KMS-11 (cell line): ENCODE data around the gene PCGF6.

Experiments used
- H2AFZ ChIP-seq: fragments of 200-600 bp; sonication (generic); 2 replicates; pipeline ENCODE4 v1.6.1; 2016; ENCODE audit warnings: antibody characterized with exemption, mixed run types, low read depth
- H3K27ac ChIP-seq: fragments of 200-600 bp; sonication (generic); 2 replicates; pipeline ENCODE4 v1.6.1; 2016; ENCODE audit warnings: mild to moderate bottlenecking, mixed run types
- H3K27me3 ChIP-seq: fragments of 200-600 bp; sonication (generic); 2 replicates; pipeline ENCODE4 v1.6.1; 2017; ENCODE audit warnings: mild to moderate bottlenecking, low read depth, mixed run types, moderate library complexity; ENCODE audit not compliant: insufficient read depth
- H3K36me3 ChIP-seq: fragments of 200-600 bp; sonication (generic); 2 replicates; pipeline ENCODE4 v1.6.1; 2017; ENCODE audit warnings: mild to moderate bottlenecking, mixed run types; ENCODE audit not compliant: insufficient read depth
- H3K4me1 ChIP-seq: fragments of 200-600 bp; sonication (generic); 2 replicates; pipeline ENCODE4 v1.6.1; 2016; ENCODE audit warnings: mild to moderate bottlenecking, low read depth, mixed run types; ENCODE audit not compliant: poor library complexity, severe bottlenecking
- H3K4me2 ChIP-seq: fragments of 200-600 bp; sonication (generic); 2 replicates; pipeline ENCODE4 v1.7.0; 2016; ENCODE audit warnings: mild to moderate bottlenecking, mixed run types
- H3K4me3 ChIP-seq: fragments of 200-600 bp; sonication (generic); IDR thresholded peaks from 2 replicates; pipeline ENCODE4 v1.6.1; 2017; ENCODE audit warnings: low read depth, low read length, mixed read lengths; ENCODE audit not compliant: insufficient read depth
- H3K79me2 ChIP-seq: fragments of 200-600 bp; sonication (generic); 2 replicates; pipeline ENCODE4 v1.6.1; 2016; ENCODE audit warnings: low read depth, mixed run types; ENCODE audit not compliant: insufficient read depth
- H3K9ac ChIP-seq: fragments of 200-600 bp; sonication (generic); 2 replicates; pipeline ENCODE4 v1.6.1; 2016; ENCODE audit warnings: mild to moderate bottlenecking, mixed run types
- H4K20me1 ChIP-seq: fragments of 200-600 bp; sonication (generic); 2 replicates; pipeline ENCODE4 v1.6.1; 2016; ENCODE audit warnings: mild to moderate bottlenecking, mixed run types; ENCODE audit not compliant: insufficient read depth
- TF ChIP-seq, protein P1 (sequence below): fragments of 200-600 bp; sonication (generic); conservative IDR thresholded peaks from 2 replicates; pipeline ENCODE4 v1.6.1; 2017; ENCODE audit warnings: low read depth, mild to moderate bottlenecking, antibody characterized with exemption, low read length, moderate library complexity, mixed read lengths

The PCGF6 gene

DNA sequence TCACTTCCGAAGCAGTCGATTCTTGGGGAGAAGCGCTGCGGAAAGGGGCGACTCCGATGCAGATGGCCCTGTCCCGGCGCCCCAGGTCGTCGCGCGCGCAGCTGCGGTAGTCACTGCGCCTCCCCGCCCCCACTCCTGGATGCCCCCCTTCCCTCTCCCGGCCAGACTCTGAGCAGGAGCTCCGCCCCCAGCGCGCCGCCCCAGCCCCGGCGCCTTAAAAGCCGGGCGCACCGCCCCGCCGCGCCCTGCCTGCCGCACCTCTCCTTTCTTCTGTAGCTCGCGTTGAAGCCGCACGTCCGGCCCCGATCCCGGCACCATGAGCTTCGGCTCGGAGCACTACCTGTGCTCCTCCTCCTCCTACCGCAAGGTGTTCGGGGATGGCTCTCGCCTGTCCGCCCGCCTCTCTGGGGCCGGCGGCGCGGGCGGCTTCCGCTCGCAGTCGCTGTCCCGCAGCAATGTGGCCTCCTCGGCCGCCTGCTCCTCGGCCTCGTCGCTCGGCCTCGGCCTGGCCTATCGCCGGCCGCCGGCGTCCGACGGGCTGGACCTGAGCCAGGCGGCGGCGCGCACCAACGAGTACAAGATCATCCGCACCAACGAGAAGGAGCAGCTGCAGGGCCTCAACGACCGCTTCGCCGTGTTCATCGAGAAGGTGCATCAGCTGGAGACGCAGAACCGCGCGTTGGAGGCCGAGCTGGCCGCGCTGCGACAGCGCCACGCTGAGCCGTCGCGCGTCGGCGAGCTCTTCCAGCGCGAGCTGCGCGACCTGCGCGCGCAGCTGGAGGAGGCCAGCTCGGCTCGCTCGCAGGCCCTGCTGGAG, 73.8 kb downstream of the PCGF6 start, which contains the start of gene INA:
Gene INA, plus strand, starts transcription at position 243 of the 817 bp plus-strand sequence. Its CDS starts 74 bp downstream, at position 317.
- Histone ChIP-seq H4K20me1 (no peaks in the 10 kb centered on the region), H3K27ac (no peak within 1 kb of the TSS), H3K79me2 (no peaks in the 10 kb centered on the region), H3K4me2 (no peak within 1 kb of the TSS), H3K9ac (no peak within 1 kb of the TSS), H3K36me3 (no peaks in the 10 kb centered on the region), H2AFZ (no peak within 1 kb of the TSS), H3K27me3 (no peaks in the 10 kb centered on the region), H3K4me1 (no peaks in the 10 kb centered on the region), H3K4me3 (no peak within 1 kb of the TSS)
- TF ChIP-seq, protein P1, sequence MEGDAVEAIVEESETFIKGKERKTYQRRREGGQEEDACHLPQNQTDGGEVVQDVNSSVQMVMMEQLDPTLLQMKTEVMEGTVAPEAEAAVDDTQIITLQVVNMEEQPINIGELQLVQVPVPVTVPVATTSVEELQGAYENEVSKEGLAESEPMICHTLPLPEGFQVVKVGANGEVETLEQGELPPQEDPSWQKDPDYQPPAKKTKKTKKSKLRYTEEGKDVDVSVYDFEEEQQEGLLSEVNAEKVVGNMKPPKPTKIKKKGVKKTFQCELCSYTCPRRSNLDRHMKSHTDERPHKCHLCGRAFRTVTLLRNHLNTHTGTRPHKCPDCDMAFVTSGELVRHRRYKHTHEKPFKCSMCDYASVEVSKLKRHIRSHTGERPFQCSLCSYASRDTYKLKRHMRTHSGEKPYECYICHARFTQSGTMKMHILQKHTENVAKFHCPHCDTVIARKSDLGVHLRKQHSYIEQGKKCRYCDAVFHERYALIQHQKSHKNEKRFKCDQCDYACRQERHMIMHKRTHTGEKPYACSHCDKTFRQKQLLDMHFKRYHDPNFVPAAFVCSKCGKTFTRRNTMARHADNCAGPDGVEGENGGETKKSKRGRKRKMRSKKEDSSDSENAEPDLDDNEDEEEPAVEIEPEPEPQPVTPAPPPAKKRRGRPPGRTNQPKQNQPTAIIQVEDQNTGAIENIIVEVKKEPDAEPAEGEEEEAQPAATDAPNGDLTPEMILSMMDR = no peak

DNA sequence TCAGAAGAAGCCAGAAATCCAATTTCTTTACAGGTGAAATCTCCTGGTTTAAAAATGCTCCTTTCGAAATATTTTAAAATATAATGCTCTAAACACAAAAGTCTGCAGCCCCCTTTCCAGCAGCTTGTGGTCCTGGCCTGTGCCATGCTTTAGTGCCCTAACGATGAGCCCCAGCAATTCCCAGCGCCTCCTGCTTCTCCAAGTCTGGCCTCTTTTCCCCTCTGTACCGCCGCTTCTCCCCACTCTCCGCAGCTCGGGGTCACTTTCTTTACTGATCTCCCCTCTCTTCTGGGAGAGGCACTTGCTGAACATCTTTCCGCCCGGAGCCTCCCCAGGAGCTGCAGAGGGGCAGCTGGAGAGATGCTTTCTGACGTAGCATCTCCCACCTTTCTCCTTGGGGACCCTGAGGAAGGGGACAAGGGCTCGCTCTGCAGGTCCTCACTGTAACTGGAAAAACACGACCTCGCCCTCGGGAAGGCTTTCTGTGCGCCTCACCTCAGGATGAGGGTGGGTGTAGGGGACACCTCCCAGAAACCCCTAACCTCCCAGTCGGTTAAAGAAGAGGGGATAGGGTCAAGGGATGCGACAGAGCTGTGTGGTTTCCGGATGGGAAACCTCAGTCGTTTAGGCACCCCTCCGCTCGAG, 74.6 kb downstream of the PCGF6 start:
- no peaks in the 10 kb centered on the region for H4K20me1 ChIP-seq
- no peaks in the 10 kb centered on the region for H3K4me1 ChIP-seq
- no peak overlapping the region for H3K27ac ChIP-seq
- H2AFZ ChIP-seq = no peak overlapping the region
- H3K36me3 ChIP-seq = no peaks in the 10 kb centered on the region
- H3K27me3 ChIP-seq = no peaks in the 10 kb centered on the region
- H3K79me2 ChIP-seq = no peaks in the 10 kb centered on the region
- H3K4me3 ChIP-seq = no peak overlapping the region
- H3K9ac ChIP-seq = no peak overlapping the region
- TF ChIP-seq, protein P1 = no peak
- no peak overlapping the region for H3K4me2 ChIP-seq

DNA sequence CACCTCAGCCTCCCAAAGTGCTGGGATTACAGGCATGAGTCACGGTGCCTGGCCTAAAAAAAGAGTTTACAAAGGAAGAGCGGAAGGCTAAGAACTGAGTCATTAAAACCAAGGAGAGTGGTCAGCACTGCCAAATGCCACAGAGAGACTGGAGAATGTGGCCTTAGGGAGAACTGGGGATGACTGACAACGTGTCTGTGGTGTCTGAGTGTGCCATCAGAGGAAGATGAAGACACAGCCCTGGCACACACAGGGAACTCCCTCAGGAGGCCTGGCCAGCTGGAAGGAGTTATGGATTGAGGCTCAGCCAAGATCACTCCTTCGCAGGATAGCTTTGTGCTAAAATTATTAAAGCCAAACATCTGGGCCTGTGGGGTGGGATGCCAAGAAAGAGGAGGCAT, 77.9 kb downstream of the PCGF6 start:
- H3K27ac ChIP-seq = no peak overlapping the region
- H4K20me1 ChIP-seq = no peaks in the 10 kb centered on the region
- H3K79me2 ChIP-seq = no peaks in the 10 kb centered on the region
- H3K36me3 ChIP-seq = no peaks in the 10 kb centered on the region
- no peaks in the 10 kb centered on the region for H3K27me3 ChIP-seq
- H3K4me2 ChIP-seq = no peak overlapping the region
- no peak overlapping the region for H3K4me3 ChIP-seq
- H2AFZ ChIP-seq = no peak overlapping the region
- H3K4me1 ChIP-seq = no peaks in the 10 kb centered on the region
- H3K9ac ChIP-seq = no peak overlapping the region
- TF ChIP-seq, protein P1 = no peak

DNA sequence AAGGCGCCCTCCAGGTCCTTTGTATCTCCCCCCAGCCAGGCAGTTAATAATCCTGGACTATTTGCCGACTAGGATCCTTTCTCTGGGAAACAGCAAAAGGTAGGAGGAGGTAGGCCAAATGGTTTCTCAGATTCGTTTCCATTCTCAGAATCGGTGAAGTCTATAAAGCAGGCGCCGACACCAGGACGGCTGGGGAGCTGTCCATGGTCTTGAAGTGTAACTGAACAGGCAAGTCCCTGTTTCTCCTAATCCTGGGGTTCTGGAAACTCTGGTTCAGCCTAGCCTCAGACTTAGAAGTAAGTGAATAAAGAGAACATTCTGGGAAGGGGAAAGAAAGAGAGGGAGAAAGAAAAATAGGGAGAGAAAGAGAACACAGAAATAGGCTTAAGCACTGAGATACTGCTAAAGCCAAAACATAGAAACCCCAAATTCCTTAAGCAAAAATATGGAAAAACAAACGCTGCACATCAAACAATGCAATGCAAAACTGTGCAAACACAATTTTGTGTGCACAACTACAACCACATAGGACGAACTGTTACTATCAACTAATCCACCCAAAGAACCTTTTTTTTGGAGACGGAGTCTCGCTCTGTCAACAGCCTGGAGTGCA, 85.1 kb downstream of the PCGF6 start:
- TF ChIP-seq, protein P1 = no peak
- H4K20me1 ChIP-seq = no peaks in the 10 kb centered on the region
- no peaks in the 10 kb centered on the region for H3K4me1 ChIP-seq
- no peaks in the 10 kb centered on the region for H3K79me2 ChIP-seq
- H3K9ac ChIP-seq = no peak overlapping the region
- H3K27me3 ChIP-seq = no peaks in the 10 kb centered on the region
- no peak overlapping the region for H2AFZ ChIP-seq
- H3K36me3 ChIP-seq = no peaks in the 10 kb centered on the region
- H3K4me3 ChIP-seq = no peak overlapping the region
- H3K27ac ChIP-seq = no peak overlapping the region
- H3K4me2 ChIP-seq = no peak overlapping the region
